HL-60 (cell line): Measurements from ENCODE around the gene PAMR1.

Experiments
- GABPA ChIP-seq: IDR thresholded peaks from 2 replicates; pipeline ENCODE4 v1.6.1; 2012; ENCODE audit warnings: low read depth
- POLR2AphosphoS5 ChIP-seq: IDR thresholded peaks from 2 replicates; pipeline ENCODE4 v1.6.1; 2012; ENCODE audit warnings: low read depth
- TF ChIP-seq, protein P1 (sequence below): IDR thresholded peaks from one replicate; pipeline ENCODE4 v1.5.1; 2011; ENCODE audit warnings: low read length, control low read depth, inconsistent platforms; ENCODE audit not compliant: insufficient read depth
- TF ChIP-seq, protein P2 (sequence below): IDR thresholded peaks from 2 replicates; pipeline ENCODE4 v1.6.1; 2012; ENCODE audit warnings: low read depth; ENCODE audit not compliant: insufficient replicate concordance

DNA sequence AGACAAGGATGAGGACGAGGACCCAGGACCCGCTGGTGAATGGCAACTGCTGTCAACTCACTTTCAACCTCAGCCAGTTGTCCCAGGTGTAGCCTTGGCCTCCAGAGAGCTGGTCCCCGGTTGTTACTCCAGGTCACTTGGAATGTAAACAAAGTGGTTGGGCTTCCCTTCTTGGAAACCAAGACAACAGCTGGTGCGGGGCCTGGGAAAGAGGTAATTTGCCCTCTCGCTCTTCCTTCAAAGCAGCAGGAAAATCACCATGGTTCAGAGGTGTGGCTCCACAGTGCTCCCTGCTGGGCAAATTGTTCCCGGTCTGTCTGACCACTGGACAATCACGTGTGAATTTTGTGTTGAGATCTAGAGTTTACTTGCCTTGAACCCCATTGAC is 121.0 kb downstream of the PAMR1 start:
- TF ChIP-seq POLR2AphosphoS5 (no peak), GABPA (no peak)
- TF ChIP-seq, protein P1, sequence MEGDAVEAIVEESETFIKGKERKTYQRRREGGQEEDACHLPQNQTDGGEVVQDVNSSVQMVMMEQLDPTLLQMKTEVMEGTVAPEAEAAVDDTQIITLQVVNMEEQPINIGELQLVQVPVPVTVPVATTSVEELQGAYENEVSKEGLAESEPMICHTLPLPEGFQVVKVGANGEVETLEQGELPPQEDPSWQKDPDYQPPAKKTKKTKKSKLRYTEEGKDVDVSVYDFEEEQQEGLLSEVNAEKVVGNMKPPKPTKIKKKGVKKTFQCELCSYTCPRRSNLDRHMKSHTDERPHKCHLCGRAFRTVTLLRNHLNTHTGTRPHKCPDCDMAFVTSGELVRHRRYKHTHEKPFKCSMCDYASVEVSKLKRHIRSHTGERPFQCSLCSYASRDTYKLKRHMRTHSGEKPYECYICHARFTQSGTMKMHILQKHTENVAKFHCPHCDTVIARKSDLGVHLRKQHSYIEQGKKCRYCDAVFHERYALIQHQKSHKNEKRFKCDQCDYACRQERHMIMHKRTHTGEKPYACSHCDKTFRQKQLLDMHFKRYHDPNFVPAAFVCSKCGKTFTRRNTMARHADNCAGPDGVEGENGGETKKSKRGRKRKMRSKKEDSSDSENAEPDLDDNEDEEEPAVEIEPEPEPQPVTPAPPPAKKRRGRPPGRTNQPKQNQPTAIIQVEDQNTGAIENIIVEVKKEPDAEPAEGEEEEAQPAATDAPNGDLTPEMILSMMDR = peak; percentile 57
- TF ChIP-seq, protein P2, sequence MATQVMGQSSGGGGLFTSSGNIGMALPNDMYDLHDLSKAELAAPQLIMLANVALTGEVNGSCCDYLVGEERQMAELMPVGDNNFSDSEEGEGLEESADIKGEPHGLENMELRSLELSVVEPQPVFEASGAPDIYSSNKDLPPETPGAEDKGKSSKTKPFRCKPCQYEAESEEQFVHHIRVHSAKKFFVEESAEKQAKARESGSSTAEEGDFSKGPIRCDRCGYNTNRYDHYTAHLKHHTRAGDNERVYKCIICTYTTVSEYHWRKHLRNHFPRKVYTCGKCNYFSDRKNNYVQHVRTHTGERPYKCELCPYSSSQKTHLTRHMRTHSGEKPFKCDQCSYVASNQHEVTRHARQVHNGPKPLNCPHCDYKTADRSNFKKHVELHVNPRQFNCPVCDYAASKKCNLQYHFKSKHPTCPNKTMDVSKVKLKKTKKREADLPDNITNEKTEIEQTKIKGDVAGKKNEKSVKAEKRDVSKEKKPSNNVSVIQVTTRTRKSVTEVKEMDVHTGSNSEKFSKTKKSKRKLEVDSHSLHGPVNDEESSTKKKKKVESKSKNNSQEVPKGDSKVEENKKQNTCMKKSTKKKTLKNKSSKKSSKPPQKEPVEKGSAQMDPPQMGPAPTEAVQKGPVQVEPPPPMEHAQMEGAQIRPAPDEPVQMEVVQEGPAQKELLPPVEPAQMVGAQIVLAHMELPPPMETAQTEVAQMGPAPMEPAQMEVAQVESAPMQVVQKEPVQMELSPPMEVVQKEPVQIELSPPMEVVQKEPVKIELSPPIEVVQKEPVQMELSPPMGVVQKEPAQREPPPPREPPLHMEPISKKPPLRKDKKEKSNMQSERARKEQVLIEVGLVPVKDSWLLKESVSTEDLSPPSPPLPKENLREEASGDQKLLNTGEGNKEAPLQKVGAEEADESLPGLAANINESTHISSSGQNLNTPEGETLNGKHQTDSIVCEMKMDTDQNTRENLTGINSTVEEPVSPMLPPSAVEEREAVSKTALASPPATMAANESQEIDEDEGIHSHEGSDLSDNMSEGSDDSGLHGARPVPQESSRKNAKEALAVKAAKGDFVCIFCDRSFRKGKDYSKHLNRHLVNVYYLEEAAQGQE = no peak
